Erythroblast (primary cell): Measurements from ENCODE around the gene KIF18A.
"Not testable (repeated sequence)": the region's sequence is repeated elsewhere in the genome, so short reads cannot be mapped to it uniquely, and the experiment has no call there.

ENCODE experiments used
- DNase-seq, 2 experiments: peaks; one replicate each; lab custom pipeline; 2025; lab: John Stamatoyannopoulos, UW
- GATA1 ChIP-seq: IDR thresholded peaks from 2 replicates; pipeline ENCODE4 v1.6.1; 2011; ENCODE audit warnings: low read depth, mild to moderate bottlenecking, control low read depth, low read length, moderate library complexity
- POLR2A ChIP-seq: IDR thresholded peaks from 2 replicates; pipeline ENCODE4 v1.6.1; 2011; ENCODE audit warnings: mild to moderate bottlenecking, low read length

The KIF18A gene

GRCh38 chr11:28123151-28123581, 15.2 kb upstream of the KIF18A start:
- TF ChIP-seq POLR2A: no peak
- no peak for TF ChIP-seq GATA1
- DNase-seq: no peak

DNA sequence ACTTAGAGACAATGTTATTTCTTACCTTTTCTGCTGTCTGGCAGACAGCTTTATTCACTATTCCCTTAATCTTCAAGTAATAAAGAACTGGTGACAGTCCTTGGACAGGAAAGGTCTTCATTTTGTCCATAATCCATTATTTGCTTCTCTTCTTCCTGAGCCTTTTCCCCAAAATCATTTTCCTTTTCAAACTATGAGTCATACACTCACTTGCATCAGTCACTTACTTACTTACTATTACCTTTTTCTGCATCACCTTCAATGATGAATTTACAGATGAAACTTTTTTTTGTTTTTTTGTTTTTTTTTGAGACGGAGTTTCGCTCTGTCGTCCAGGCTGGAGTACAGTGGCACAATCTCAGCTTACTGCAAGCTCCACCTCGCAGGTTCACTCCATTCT, 9.8 kb upstream of the KIF18A start:
- DNase-seq: no peak
- no peak for TF ChIP-seq GATA1
- TF ChIP-seq POLR2A: no peak

DNA sequence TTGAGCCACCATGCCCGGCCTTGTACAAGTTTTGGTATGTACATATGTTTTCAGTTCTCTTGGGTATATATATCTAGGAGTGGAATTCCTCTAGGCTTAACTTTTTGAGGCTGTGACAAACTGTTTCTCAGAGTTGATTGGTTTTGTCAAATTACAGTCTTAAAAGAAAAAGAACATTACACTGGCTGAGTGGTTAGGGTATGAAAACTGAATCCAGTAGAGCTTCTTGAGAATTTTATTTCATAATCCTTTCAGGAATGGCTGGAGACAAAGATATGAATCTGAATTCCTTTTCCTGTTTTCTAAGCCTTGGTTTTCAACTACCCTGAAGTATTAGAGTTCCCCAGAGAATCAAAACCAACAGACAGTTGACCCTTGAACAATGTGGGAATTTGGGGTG, 6.8 kb upstream of the KIF18A start:
- DNase-seq: no peak
- TF ChIP-seq GATA1 (no peak), POLR2A (no peak)

DNA sequence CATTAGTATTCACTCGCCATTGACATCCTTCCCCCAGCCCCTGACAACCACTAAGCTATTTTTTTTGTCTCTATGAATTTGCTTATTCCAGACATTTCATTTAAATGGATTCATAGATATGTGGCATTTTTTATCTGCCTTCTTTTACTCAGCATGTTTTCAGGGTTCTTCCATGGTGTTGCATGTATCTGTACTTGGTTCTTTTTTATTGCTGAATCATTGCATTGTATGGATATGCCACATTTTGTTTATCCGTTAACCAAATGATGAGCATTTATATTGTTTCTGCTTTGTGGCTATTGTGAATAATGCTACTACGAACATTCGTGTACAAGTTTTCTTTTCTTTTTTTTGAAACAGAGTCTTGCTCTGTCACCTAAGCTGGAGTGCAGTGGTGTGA, 6.2 kb upstream of the KIF18A start:
- TF ChIP-seq POLR2A: no peak
- TF ChIP-seq GATA1: no peak

DNA sequence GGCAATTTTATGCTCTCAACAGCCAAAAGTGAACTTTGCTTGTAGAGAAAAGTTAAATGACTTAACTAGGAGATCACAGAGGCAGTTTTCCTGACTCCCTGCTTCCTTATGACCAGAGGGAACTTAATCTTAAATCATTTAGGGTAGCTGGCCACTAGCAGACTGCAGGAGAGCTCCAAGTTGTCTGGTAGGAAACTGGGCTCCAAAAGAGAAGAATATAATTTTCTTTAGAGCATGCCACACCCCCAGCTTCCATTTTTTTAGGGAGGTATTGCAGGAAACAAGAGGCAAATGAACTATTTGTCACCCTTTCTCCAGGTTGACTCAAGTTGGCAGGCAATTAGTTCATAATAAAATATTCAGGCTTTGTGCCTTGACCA, 2.9 kb upstream of the KIF18A start:
- peak; percentile 34 to 57 for DNase-seq
- TF ChIP-seq POLR2A (no peak), GATA1 (no peak)

More for the DNA sequence above, 6.2 kb upstream of the KIF18A start:
- peak in 1 of 2 experiments; percentile 6 for DNase-seq

DNA sequence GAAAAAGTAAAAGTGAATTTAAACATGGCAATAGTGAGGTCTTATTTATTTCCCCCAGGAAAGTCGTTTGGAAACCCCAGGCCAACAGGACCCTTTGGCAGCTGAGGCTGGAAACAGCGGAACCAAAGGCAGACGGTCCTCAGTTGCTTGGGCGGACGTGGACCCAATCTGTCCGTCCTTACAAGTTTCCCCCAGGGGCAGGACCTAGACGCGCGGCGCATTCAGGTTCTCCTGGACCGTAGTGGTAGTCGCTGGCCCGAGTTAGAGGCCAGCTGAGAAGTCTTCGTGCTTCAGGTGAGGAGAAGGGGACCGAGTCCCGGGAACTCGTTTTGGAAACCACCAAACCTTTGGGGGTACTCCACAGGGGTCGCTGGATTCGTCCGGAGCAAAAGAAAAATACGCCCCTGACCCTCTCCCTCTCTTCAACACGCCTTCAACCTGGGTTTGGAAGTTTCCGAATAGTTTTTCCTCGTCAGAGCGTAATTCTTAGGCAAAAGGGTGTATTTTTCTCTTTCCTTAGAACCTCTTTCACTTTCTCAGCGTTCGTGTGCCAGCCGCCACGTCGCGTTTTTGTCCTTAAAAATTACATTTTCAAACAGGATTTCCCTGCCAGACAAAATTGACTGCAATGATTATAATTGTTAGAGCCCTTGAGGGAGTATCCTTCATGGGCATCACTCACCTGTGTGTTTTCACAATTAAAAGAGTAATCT, 2.3 kb upstream of the KIF18A start:
- DNase-seq: peak; percentile 83 to 85
- TF ChIP-seq POLR2A (peak; percentile 85), GATA1 (no peak)

GRCh38 chr11:28108958-28109357, 1.0 kb upstream of the KIF18A start:
- TF ChIP-seq POLR2A (no peak), GATA1 (no peak)
- peak in 1 of 2 experiments; percentile 44 for DNase-seq

- peak; percentile 79 to 82 for DNase-seq
Measured at GRCh38 chr11:28107191-28107749, 686 bp downstream of the KIF18A start.

GRCh38 chr11:28106353-28107043, 1.5 kb downstream of the KIF18A start:
- TF ChIP-seq POLR2A (no peak), GATA1 (no peak)
- DNase-seq: peak; percentile 3 to 44

More at GRCh38 chr11:28107191-28107749, 686 bp downstream of the KIF18A start:
- TF ChIP-seq POLR2A: no peak
- TF ChIP-seq GATA1: no peak

GRCh38 chr11:28105869-28106268, 2.1 kb downstream of the KIF18A start:
- peak; percentile 11 to 33 for DNase-seq
- TF ChIP-seq POLR2A (no peak), GATA1 (no peak)

DNA sequence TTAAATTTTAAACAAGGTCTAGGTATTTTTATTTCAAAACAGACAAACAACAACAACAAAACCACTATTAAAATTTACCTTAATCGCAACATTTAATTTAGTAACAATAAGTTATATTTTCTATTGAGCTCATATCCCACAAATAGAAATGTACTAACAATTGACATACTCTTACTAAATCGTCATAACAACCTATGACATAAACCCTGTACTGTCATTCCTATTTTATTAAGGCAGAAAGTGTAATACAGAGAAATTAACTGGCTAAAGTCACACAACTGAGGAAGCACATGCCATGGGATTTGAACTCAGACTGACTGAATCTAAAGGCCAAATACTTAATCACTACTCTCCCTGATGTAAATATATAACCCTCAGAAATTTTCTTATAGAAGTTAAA, 3.0 kb downstream of the KIF18A start:
- peak in 1 of 2 experiments; percentile 15 for DNase-seq
- TF ChIP-seq POLR2A (no peak), GATA1 (no peak)

- DNase-seq: peak; percentile 16 to 18
- TF ChIP-seq POLR2A: no peak
- TF ChIP-seq GATA1: no peak
Measured at GRCh38 chr11:28104425-28104824, 3.5 kb downstream of the KIF18A start.

GRCh38 chr11:28102300-28102699, 5.7 kb downstream of the KIF18A start:
- not testable (repeated sequence) for DNase-seq

DNA sequence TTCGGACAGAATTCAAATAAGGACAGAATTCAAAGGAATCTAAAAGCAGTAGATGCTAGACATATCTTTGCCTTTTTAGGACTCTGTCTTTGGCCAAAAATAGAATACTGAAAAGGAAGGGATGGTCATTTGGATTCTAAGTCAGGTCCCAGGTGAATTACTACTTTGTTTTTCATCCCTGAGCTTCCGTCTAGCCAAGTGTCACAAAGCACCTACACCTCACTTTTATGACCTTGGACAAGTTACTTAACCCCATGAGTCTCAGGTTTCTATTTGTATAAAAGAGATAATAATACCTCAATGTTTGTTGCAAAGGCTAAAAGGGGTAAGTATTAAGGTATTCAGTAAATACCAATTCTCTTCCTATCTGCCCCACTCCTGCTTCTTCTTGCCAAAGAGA, 7.3 kb downstream of the KIF18A start:
- no peak for TF ChIP-seq POLR2A
- DNase-seq: no peak

DNA sequence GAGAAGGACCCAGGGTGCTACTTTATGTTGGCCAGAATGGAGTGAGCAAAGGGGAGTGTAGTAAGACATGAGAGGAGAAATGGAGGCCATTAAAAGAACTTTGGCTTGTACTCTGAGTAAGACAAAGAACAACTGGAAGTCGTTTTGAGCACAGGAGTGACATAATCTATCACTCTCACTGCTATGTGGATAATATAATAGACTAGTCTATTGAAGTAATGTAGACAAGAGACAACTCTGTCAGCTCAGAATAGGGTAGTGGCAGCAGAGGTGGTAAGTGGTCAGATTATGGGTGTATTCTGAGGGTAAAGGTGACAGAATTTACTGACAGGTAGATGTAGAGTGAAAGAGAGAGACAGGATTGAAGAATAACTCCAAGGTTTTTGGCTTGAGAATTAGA, 8.2 kb downstream of the KIF18A start:
- no peak for TF ChIP-seq GATA1
- TF ChIP-seq POLR2A: no peak
- no peak for DNase-seq
